HG03558 (cell line): ENCODE data around the gene ELOVL2.

ENCODE experiments used
- ATAC-seq: cut with Tn5 transposase; IDR thresholded peaks from one replicate; pipeline ENCODE4 v1.9.1; 2021; ENCODE audit warnings: moderate number of reproducible peaks; ENCODE audit not compliant: unreplicated experiment; ENCODE audit errors: extremely low read depth

The ELOVL2 gene

GRCh38 chr6:10949579-10950490, 94.3 kb downstream of the ELOVL2 start:
- no peak for ATAC-seq

GRCh38 chr6:10947966-10948365, 96.1 kb downstream of the ELOVL2 start:
- no peak for ATAC-seq

GRCh38 chr6:10945845-10946244, 98.3 kb downstream of the ELOVL2 start:
- ATAC-seq: no peak

- ATAC-seq: no peak
These were observed 104.3 kb downstream of the ELOVL2 start for GRCh38 chr6:10939840-10940239.

- no peak for ATAC-seq
These were observed 111.0 kb downstream of the ELOVL2 start for GRCh38 chr6:10933126-10933525.
